Measurements from ENCODE around the gene MRPL36.
"Not testable (repeated sequence)": the region's sequence is repeated elsewhere in the genome, so short reads cannot be mapped to it uniquely, and the experiment has no call there.

Gene MRPL36

GRCh38 chr5:1815071-1815786 lies 15.6 kb upstream of the MRPL36 start:
- no peak for DNase-seq (ENCODE audit: low read depth in 2 of 2)

- no peak for DNase-seq (ENCODE audit: low read depth in 2 of 2)
These were observed 14.8 kb upstream of the MRPL36 start for GRCh38 chr5:1814183-1815020.

GRCh38 chr5:1810581-1811101 lies 11.0 kb upstream of the MRPL36 start:
- DNase-seq (ENCODE audit: low read depth in 2 of 2), result no peak

GRCh38 chr5:1809416-1810035 lies 9.9 kb upstream of the MRPL36 start:
- DNase-seq (ENCODE audit: low read depth in 2 of 2), result no peak

GRCh38 chr5:1808439-1808838 lies 8.8 kb upstream of the MRPL36 start:
- DNase-seq (ENCODE audit: low read depth in 2 of 2), result no peak

- DNase-seq (ENCODE audit: low read depth in 2 of 2), result no peak
These were observed 8.0 kb upstream of the MRPL36 start for GRCh38 chr5:1807451-1808185.

GRCh38 chr5:1806974-1807373 lies 7.3 kb upstream of the MRPL36 start:
- DNase-seq (ENCODE audit: low read depth in 2 of 2), result no peak

- DNase-seq (ENCODE audit: low read depth in 2 of 2), result no peak
These were observed 6.6 kb upstream of the MRPL36 start for GRCh38 chr5:1806199-1806598.

GRCh38 chr5:1805736-1806135 lies 6.1 kb upstream of the MRPL36 start:
- no peak for DNase-seq (ENCODE audit: low read depth in 2 of 2)

GRCh38 chr5:1805326-1805725 lies 5.7 kb upstream of the MRPL36 start:
- no peak for DNase-seq (ENCODE audit: low read depth in 2 of 2)

- no peak for DNase-seq (ENCODE audit: low read depth in 2 of 2)
These were observed 4.5 kb upstream of the MRPL36 start for GRCh38 chr5:1804001-1804690.

GRCh38 chr5:1803192-1803591 lies 3.6 kb upstream of the MRPL36 start:
- no peak for DNase-seq (ENCODE audit: low read depth in 2 of 2)

- no peak for DNase-seq (ENCODE audit: low read depth in 2 of 2)
These were observed 2.3 kb upstream of the MRPL36 start for GRCh38 chr5:1801967-1802295.

GRCh38 chr5:1801222-1801966 lies 1.8 kb upstream of the MRPL36 start, which contains the start of gene NDUFS6:
NDUFS6 (plus strand) TSS chr5:1801407; CDS start chr5:1801418, 11 bp downstream.
- DNase-seq (ENCODE audit: low read depth in 2 of 2), result peak; percentile 36 to 79

- no peak for DNase-seq (ENCODE audit: low read depth in 2 of 2)
These were observed 1.0 kb upstream of the MRPL36 start for GRCh38 chr5:1800472-1801221.

- no peak for DNase-seq (ENCODE audit: low read depth in 2 of 2)
These were observed 481 bp downstream of the MRPL36 start for GRCh38 chr5:1799110-1799601.

GRCh38 chr5:1798589-1798988 lies 1.0 kb downstream of the MRPL36 start:
- not testable (repeated sequence) for DNase-seq (ENCODE audit: low read depth in 2 of 2)

- no peak for DNase-seq (ENCODE audit: low read depth in 2 of 2)
These were observed 1.8 kb downstream of the MRPL36 start for GRCh38 chr5:1797855-1798254.

- no peak for DNase-seq (ENCODE audit: low read depth in 2 of 2)
These were observed 2.4 kb downstream of the MRPL36 start for GRCh38 chr5:1797103-1797800.
